Superior temporal gyrus (tissue), 1 donor: ENCODE results near the gene VAV3.
A peak's percentile ranks its signal among the peaks of the same experiment; 100 is the strongest.
"Not testable (repeated sequence)": the region's sequence is repeated elsewhere in the genome, so short reads cannot be mapped to it uniquely, and the experiment has no call there.

Source experiments
- DNase-seq: peaks from one replicate; pipeline ENCODE4 v3.0.0-alpha.2; 2016; ENCODE audit errors: extremely low spot score

VAV3 gene

GRCh38 chr1:107683683-107684082, 281.3 kb downstream of the VAV3 start:
- DNase-seq, result no peak

- DNase-seq, result no peak
Measured at GRCh38 chr1:107683191-107683657, 281.8 kb downstream of the VAV3 start.

- DNase-seq, result no peak
Measured at GRCh38 chr1:107682467-107682866, 282.5 kb downstream of the VAV3 start.

GRCh38 chr1:107681001-107681479, 283.9 kb downstream of the VAV3 start:
- no peak for DNase-seq

GRCh38 chr1:107680579-107680985, 284.4 kb downstream of the VAV3 start:
- DNase-seq, result no peak

- DNase-seq, result no peak
Measured at GRCh38 chr1:107679411-107679953, 285.5 kb downstream of the VAV3 start.

GRCh38 chr1:107678993-107679392, 286.0 kb downstream of the VAV3 start:
- no peak for DNase-seq

- no peak for DNase-seq
Measured at GRCh38 chr1:107677697-107678096, 287.3 kb downstream of the VAV3 start.

- no peak for DNase-seq
Measured at GRCh38 chr1:107674486-107674885, 290.5 kb downstream of the VAV3 start.

- DNase-seq, result no peak
Measured at GRCh38 chr1:107673006-107673405, 292.0 kb downstream of the VAV3 start.

- no peak for DNase-seq
Measured at GRCh38 chr1:107670397-107671040, 294.5 kb downstream of the VAV3 start.

GRCh38 chr1:107669996-107670395, 295.0 kb downstream of the VAV3 start:
- DNase-seq, result no peak

- DNase-seq, result no peak
Measured at GRCh38 chr1:107668762-107669161, 296.2 kb downstream of the VAV3 start.

- no peak for DNase-seq
Measured at GRCh38 chr1:107666493-107666892, 298.5 kb downstream of the VAV3 start.

GRCh38 chr1:107664982-107665925, 299.7 kb downstream of the VAV3 start:
- DNase-seq, result no peak

- DNase-seq, result no peak
Measured at GRCh38 chr1:107662971-107663370, 302.0 kb downstream of the VAV3 start.

- no peak for DNase-seq
Measured at GRCh38 chr1:107661158-107661557, 303.8 kb downstream of the VAV3 start.

- peak; percentile 34 for DNase-seq
Measured at GRCh38 chr1:107659961-107660360, 305.0 kb downstream of the VAV3 start.

GRCh38 chr1:107657356-107657755, 307.6 kb downstream of the VAV3 start:
- no peak for DNase-seq

- DNase-seq, result no peak
Measured at GRCh38 chr1:107653765-107654164, 311.2 kb downstream of the VAV3 start.

GRCh38 chr1:107653005-107653404, 312.0 kb downstream of the VAV3 start:
- DNase-seq, result no peak

- DNase-seq, result not testable (repeated sequence)
Measured at GRCh38 chr1:107650825-107651224, 314.2 kb downstream of the VAV3 start.
